Osteoblast (primary cell): Measurements from ENCODE around the gene MESP1. TPM values are rescaled to one million over a fixed set of nuclear protein-coding genes. Genes with fewer than 3 reads are reported as not detected.
A peak's percentile ranks its signal among the peaks of the same experiment; 100 is the strongest.

Experiments used
- DNase-seq: peaks from one replicate; pipeline ENCODE4 v3.0.0; 2011; ENCODE audit warnings: low spot score, mixed read lengths; ENCODE audit not compliant: insufficient read length; ENCODE audit errors: missing footprints
- H2AFZ ChIP-seq: 2 replicates; pipeline ENCODE4 v1.6.0; 2011; ENCODE audit warnings: mild to moderate bottlenecking, low read length
- H3K27ac ChIP-seq: 2 replicates; pipeline ENCODE4 v1.5.1; 2011; ENCODE audit warnings: mild to moderate bottlenecking, low read depth, low read length, moderate library complexity
- H3K27me3 ChIP-seq: 2 replicates; pipeline ENCODE4 v1.6.0; 2012; ENCODE audit warnings: mild to moderate bottlenecking, control low read depth, inconsistent platforms, low read length, moderate library complexity; ENCODE audit not compliant: insufficient read depth
- H3K36me3 ChIP-seq: 2 replicates; pipeline ENCODE4 v1.5.1; 2011; ENCODE audit warnings: mild to moderate bottlenecking, low read length, control low read depth, moderate library complexity; ENCODE audit not compliant: insufficient read depth
- H3K4me1 ChIP-seq: 2 replicates; pipeline ENCODE4 v1.5.1; 2011; ENCODE audit warnings: mild to moderate bottlenecking, low read length, control low read depth, moderate library complexity; ENCODE audit not compliant: insufficient read depth
- H3K4me2 ChIP-seq: 2 replicates; pipeline ENCODE4 v1.6.0; 2011; ENCODE audit warnings: mild to moderate bottlenecking, low read length; ENCODE audit not compliant: insufficient read depth
- H3K4me3 ChIP-seq: fragments of 200-600 bp; sonication (generic); 3 replicates; pipeline ENCODE4 v1.5.1; 2012; ENCODE audit warnings: mild to moderate bottlenecking, low read length, inconsistent platforms; ENCODE audit not compliant: insufficient read depth
- H3K79me2 ChIP-seq: 2 replicates; pipeline ENCODE4 v1.6.0; 2012; ENCODE audit warnings: mild to moderate bottlenecking, low read length, control low read depth, inconsistent platforms; ENCODE audit not compliant: insufficient read depth
- H3K9me3 ChIP-seq: 2 replicates; pipeline ENCODE4 v1.5.1; 2011; ENCODE audit warnings: low read depth, low read length, control low read depth
- H4K20me1 ChIP-seq: 2 replicates; pipeline ENCODE4 v1.6.0; 2012; ENCODE audit warnings: mild to moderate bottlenecking, low read length, control low read depth; ENCODE audit not compliant: insufficient read depth
- total RNA-seq: library from RNA; depleted of rRNA; stranded (reverse); fragments of >200 nt; gene quantifications from 2 replicates; pipeline ENCODE4 v1.2.3, GENCODE V29; 2012
- TF ChIP-seq, protein P1 (sequence below): IDR thresholded peaks from 2 replicates; pipeline ENCODE4 v1.5.1; 2011; ENCODE audit warnings: mild to moderate bottlenecking, low read depth, low read length, moderate library complexity; ENCODE audit errors: extremely low read depth

The MESP1 gene
- total RNA-seq, 1 donor = under 0.01 TPM

DNA sequence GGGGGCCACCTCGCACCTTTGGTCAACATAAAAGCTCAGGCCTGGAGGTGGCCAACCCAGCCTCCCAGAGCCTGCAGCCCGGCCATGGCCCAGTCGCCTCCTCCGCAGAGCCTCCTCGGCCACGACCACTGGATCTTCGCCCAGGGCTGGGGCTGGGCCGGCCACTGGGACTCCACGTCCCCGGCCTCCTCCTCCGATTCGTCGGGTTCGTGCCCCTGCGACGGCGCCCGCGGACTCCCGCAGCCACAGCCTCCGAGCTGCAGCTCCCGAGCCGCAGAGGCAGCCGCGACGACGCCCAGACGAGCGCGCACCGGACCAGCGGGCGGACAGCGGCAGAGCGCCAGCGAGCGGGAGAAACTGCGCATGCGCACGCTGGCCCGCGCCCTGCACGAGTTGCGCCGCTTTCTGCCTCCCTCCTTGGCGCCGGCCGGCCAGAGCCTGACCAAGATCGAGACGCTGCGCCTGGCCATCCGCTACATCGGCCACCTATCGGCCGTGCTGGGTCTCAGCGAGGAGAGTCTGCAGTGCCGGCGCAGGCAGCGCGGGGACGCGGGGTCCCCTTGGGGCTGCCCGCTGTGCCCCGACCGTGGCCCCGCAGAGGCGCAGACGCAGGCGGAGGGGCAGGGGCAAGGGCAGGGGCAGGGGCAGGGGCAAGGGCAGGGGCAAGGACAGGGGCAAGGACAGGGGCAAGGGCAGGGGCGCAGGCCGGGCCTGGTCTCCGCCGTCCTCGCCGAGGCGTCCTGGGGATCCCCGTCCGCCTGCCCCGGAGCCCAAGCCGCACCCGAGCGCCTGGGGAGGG lies 25.4 kb upstream of the MESP1 start, which contains the start of gene MESP2:
Gene MESP2 (plus strand): TSS at position 59 of the 799 bp plus-strand sequence. CDS start 26 bp downstream, at position 85.
- Histone ChIP-seq H2AFZ (peak within 1 kb of the TSS; percentile 83), H4K20me1 (no peaks in the 10 kb centered on the region), H3K79me2 (no peaks in the 10 kb centered on the region), H3K4me1 (peaks cover 16% of the 10 kb centered on the region), H3K4me3 (peak within 1 kb of the TSS; percentile 72), H3K27me3 (no peaks in the 10 kb centered on the region), H3K27ac (no peak within 1 kb of the TSS), H3K9me3 (no peaks in the 10 kb centered on the region), H3K36me3 (no peaks in the 10 kb centered on the region), H3K4me2 (peak within 1 kb of the TSS; percentile 85)
- TF ChIP-seq, protein P1, sequence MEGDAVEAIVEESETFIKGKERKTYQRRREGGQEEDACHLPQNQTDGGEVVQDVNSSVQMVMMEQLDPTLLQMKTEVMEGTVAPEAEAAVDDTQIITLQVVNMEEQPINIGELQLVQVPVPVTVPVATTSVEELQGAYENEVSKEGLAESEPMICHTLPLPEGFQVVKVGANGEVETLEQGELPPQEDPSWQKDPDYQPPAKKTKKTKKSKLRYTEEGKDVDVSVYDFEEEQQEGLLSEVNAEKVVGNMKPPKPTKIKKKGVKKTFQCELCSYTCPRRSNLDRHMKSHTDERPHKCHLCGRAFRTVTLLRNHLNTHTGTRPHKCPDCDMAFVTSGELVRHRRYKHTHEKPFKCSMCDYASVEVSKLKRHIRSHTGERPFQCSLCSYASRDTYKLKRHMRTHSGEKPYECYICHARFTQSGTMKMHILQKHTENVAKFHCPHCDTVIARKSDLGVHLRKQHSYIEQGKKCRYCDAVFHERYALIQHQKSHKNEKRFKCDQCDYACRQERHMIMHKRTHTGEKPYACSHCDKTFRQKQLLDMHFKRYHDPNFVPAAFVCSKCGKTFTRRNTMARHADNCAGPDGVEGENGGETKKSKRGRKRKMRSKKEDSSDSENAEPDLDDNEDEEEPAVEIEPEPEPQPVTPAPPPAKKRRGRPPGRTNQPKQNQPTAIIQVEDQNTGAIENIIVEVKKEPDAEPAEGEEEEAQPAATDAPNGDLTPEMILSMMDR = peak; percentile 20
- DNase-seq = peak; percentile 98

DNA sequence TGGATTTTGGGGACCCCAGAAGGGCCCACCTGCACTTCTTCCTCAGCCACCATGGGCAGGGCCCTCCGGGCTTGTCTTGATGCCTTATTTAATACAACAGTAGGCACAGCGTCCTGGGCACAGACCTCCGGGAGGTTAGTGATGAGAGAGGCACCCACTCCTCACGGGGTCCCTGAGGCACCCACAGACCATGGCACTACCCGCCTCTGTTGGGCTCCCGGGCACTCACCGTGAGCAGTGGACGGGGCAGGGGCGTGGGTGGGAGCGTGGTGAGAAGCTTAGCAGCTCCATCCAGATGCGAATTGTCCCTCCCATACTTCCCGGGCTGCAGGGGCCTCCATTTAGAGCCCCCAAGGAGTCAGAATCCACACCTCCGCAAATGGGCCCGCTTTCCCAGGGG lies 24.8 kb upstream of the MESP1 start:
- no peak overlapping the region for H3K27ac ChIP-seq
- H2AFZ ChIP-seq = peak overlapping the region; percentile 83
- H3K9me3 ChIP-seq = no peaks in the 10 kb centered on the region
- H3K79me2 ChIP-seq = no peaks in the 10 kb centered on the region
- DNase-seq = peak; percentile 48
- H4K20me1 ChIP-seq = no peaks in the 10 kb centered on the region
- TF ChIP-seq, protein P1 = no peak
- H3K27me3 ChIP-seq = no peaks in the 10 kb centered on the region
- no peaks in the 10 kb centered on the region for H3K36me3 ChIP-seq
- peak overlapping the region; percentile 72 for H3K4me3 ChIP-seq
- peaks cover 17% of the 10 kb centered on the region for H3K4me1 ChIP-seq
- H3K4me2 ChIP-seq = peak overlapping the region; percentile 85

DNA sequence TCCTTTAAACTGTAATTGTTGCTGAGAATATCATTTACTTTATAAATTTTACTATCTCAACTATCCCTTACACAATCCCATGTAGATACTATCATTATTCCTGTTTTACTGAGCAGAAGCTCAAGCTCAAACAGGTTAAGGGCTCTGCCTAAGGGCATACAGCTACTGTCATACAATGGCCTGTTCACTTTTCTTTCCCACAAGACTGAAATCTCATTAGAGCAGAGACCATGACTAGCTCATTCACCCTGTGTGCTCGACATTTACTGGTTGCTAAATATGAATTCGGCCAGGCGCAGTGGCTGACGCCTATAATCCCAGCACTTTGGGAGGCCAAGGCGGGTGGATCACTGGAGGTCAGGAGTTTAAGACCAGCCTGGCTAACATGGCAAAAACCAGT lies 23.4 kb upstream of the MESP1 start:
- Histone ChIP-seq H3K79me2 (no peaks in the 10 kb centered on the region), H3K4me1 (peaks cover 29% of the 10 kb centered on the region), H3K9me3 (no peaks in the 10 kb centered on the region), H3K27me3 (no peaks in the 10 kb centered on the region), H3K4me2 (no peak overlapping the region), H3K27ac (no peak overlapping the region), H3K4me3 (no peak overlapping the region), H4K20me1 (no peaks in the 10 kb centered on the region), H3K36me3 (no peaks in the 10 kb centered on the region), H2AFZ (no peak overlapping the region)
- TF ChIP-seq, protein P1 = no peak
- no peak for DNase-seq

DNA sequence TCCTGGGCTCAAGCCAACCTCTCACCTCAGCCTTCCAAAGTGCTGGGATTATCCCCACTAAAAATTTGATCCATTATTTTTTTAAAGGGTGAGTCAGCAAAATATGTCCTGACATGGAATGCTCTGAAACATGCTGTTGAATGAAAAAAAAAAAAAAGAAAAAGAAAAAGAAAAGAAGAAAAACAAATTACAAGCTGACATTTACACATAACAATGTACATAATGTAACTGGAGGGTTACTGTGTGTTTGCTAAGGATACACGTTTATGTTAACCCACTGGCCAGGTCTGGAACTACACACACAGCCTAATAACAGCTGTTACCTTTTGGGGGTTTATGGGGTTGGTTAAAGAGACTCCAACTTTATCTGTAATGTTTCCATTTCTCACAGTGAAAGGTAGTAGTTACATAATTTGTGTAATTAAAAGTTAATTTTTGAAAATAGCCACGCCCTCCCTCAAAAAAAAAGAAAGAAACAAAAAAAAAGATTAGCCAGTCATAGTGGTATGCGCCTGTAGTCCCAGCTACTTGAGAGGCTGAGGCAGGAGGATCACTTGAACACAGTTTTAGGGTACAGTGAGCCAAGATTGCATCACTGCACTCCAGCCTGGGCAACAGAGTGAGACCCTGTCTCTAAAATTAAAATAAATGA lies 22.0 kb upstream of the MESP1 start:
- no peaks in the 10 kb centered on the region for H3K79me2 ChIP-seq
- no peaks in the 10 kb centered on the region for H3K9me3 ChIP-seq
- TF ChIP-seq, protein P1 = peak; percentile 25
- no peak overlapping the region for H2AFZ ChIP-seq
- H3K27me3 ChIP-seq = no peaks in the 10 kb centered on the region
- DNase-seq = peak; percentile 35
- H3K4me1 ChIP-seq = peaks cover 29% of the 10 kb centered on the region
- no peak overlapping the region for H3K4me2 ChIP-seq
- H3K4me3 ChIP-seq = no peak overlapping the region
- no peaks in the 10 kb centered on the region for H4K20me1 ChIP-seq
- H3K36me3 ChIP-seq = no peaks in the 10 kb centered on the region
- H3K27ac ChIP-seq = no peak overlapping the region
